Fibroblast of lung (primary cell): ENCODE measurements around the gene ATP11A. TPM values are rescaled to one million over a fixed set of nuclear protein-coding genes. Genes with fewer than 3 reads are reported as not detected.

Experiments used
- DNase-seq, 2 donors: peaks; one replicate each; pipeline versions ENCODE4 v3.0.0 to v3.0.0-alpha.2; 2010; ENCODE audit warnings: low read depth in 2 of 2
- H2AFZ ChIP-seq: 2 replicates; pipeline ENCODE4 v1.5.1; 2012; ENCODE audit warnings: low read length, control low read depth, inconsistent platforms
- H3K27ac ChIP-seq: 2 replicates; pipeline ENCODE4 v1.5.1; 2011; ENCODE audit warnings: low read length, control low read depth; ENCODE audit not compliant: insufficient read depth
- H3K27me3 ChIP-seq: 2 replicates; pipeline ENCODE4 v1.5.1; 2011; ENCODE audit warnings: mild to moderate bottlenecking, low read length; ENCODE audit not compliant: control insufficient read depth, insufficient read depth
- H3K36me3 ChIP-seq: 2 replicates; pipeline ENCODE4 v1.5.1; 2011; ENCODE audit warnings: low read length; ENCODE audit not compliant: control insufficient read depth, insufficient read depth
- H3K4me1 ChIP-seq: 2 replicates; pipeline ENCODE4 v1.5.1; 2011; ENCODE audit warnings: low read length; ENCODE audit not compliant: control insufficient read depth, insufficient read depth; ENCODE audit errors: extremely low read depth
- H3K4me2 ChIP-seq: 2 replicates; pipeline ENCODE4 v1.5.1; 2011; ENCODE audit warnings: low read length, control low read depth; ENCODE audit not compliant: insufficient read depth; ENCODE audit errors: extremely low read depth
- H3K4me3 ChIP-seq, 4 experiments: fragments of 200-600 bp in 1 of 4; sonication (generic) in 1 of 4; replicated peaks in 1 of 4; 2 replicates each; pipeline ENCODE4 v1.5.1; 2011 to 2016; ENCODE audit warnings: low read length in 4 of 4, low read depth in 3 of 4, mild to moderate bottlenecking in 3 of 4, control low read depth in 2 of 4, inconsistent platforms in 1 of 4, mixed read lengths in 1 of 4; ENCODE audit not compliant: insufficient read depth in 1 of 4; ENCODE audit errors: control extremely low read depth in 1 of 4
- H3K79me2 ChIP-seq: 2 replicates; pipeline ENCODE4 v1.5.1; 2012; ENCODE audit warnings: mild to moderate bottlenecking, low read length, inconsistent platforms; ENCODE audit not compliant: control insufficient read depth, insufficient read depth
- H3K9ac ChIP-seq: 2 replicates; pipeline ENCODE4 v1.5.1; 2011; ENCODE audit warnings: mild to moderate bottlenecking, low read length, control low read depth; ENCODE audit not compliant: insufficient read depth
- H3K9me3 ChIP-seq: 2 replicates; pipeline ENCODE4 v1.5.1; 2012; ENCODE audit warnings: low read depth, low read length; ENCODE audit not compliant: control insufficient read depth, insufficient read depth
- H4K20me1 ChIP-seq: 2 replicates; pipeline ENCODE4 v1.5.1; 2011; ENCODE audit warnings: low read length; ENCODE audit not compliant: control insufficient read depth, insufficient read depth; ENCODE audit errors: extremely low read depth
- CTCF ChIP-seq, 2 donors: IDR thresholded peaks in 1 of 2; conservative IDR thresholded peaks in 1 of 2; 1 replicate in 1 of 2; 2 replicates in 1 of 2; pipeline ENCODE4 v1.5.1; 2011 to 2012; ENCODE audit warnings: low read length in 2 of 2, control low read depth in 1 of 2, inconsistent platforms in 1 of 2, low read depth in 1 of 2, mild to moderate bottlenecking in 1 of 2
- EZH2 ChIP-seq: IDR thresholded peaks from 2 replicates; pipeline ENCODE4 v1.5.1; 2012; ENCODE audit warnings: low read length, control low read depth, mild to moderate bottlenecking; ENCODE audit errors: missing control alignments
- polyA plus RNA-seq, 2 donors: library from polyadenylated mRNA; depleted of rRNA in 1 of 2; stranded (reverse) in 1 of 2; unstranded in 1 of 2; fragments of >200 nt; gene quantifications; 2 replicates each; pipeline ENCODE4 v1.2.1, GENCODE V29; 2011 to 2012; ENCODE audit warnings: missing spikeins in 1 of 2
- total RNA-seq: library from RNA; depleted of rRNA; stranded (reverse); fragments of >200 nt; gene quantifications from 2 replicates; pipeline ENCODE4 v1.2.1, GENCODE V29; 2014

The ATP11A gene
- total and polyA plus RNA-seq, 2 donors (not counting 1 experiment from before 2014, with no cell fraction given), result 2.3 to 7.8 TPM

GRCh38 chr13:112808377-112809140 is 118.7 kb downstream of the ATP11A start:
- TF ChIP-seq CTCF (conservative IDR thresholded peaks at IDR 0.05 in 1 of 2, IDR thresholded peaks at IDR 0.05 in 1 of 2; ENCODE audit: low read depth in 1 of 2, low read length in 2 of 2) (no peak), EZH2 (no peak)
- Histone ChIP-seq H3K27ac (no peak overlapping the region), H4K20me1 (no peaks in the 10 kb centered on the region), H2AFZ (no peak overlapping the region), H3K4me1 (no peaks in the 10 kb centered on the region), H3K79me2 (no peaks in the 10 kb centered on the region), H3K4me2 (no peak overlapping the region), H3K4me3 (no peak overlapping the region), H3K27me3 (no peaks in the 10 kb centered on the region), H3K9me3 (no peaks in the 10 kb centered on the region), H3K9ac (no peak overlapping the region), H3K36me3 (peaks cover under 1% of the 10 kb centered on the region)
- DNase-seq, result no peak

- Histone ChIP-seq H3K27ac (no peak overlapping the region), H3K36me3 (peaks cover 1% of the 10 kb centered on the region), H3K4me2 (no peak overlapping the region), H4K20me1 (no peaks in the 10 kb centered on the region), H3K4me1 (no peaks in the 10 kb centered on the region), H2AFZ (no peak overlapping the region), H3K79me2 (no peaks in the 10 kb centered on the region), H3K9me3 (no peaks in the 10 kb centered on the region), H3K27me3 (no peaks in the 10 kb centered on the region), H3K9ac (no peak overlapping the region), H3K4me3 (no peak overlapping the region)
- TF ChIP-seq EZH2, result no peak
- TF ChIP-seq CTCF (conservative IDR thresholded peaks at IDR 0.05 in 1 of 2, IDR thresholded peaks at IDR 0.05 in 1 of 2; ENCODE audit: low read depth in 1 of 2, low read length in 2 of 2), result no peak
- no peak for DNase-seq
Measured at GRCh38 chr13:112809332-112810315, 119.8 kb downstream of the ATP11A start.

GRCh38 chr13:112810608-112811007 is 120.8 kb downstream of the ATP11A start:
- no peak for TF ChIP-seq CTCF (conservative IDR thresholded peaks at IDR 0.05 in 1 of 2, IDR thresholded peaks at IDR 0.05 in 1 of 2; ENCODE audit: low read depth in 1 of 2, low read length in 2 of 2)
- TF ChIP-seq EZH2, result no peak
- Histone ChIP-seq H3K9me3 (no peaks in the 10 kb centered on the region), H3K4me2 (no peak overlapping the region), H3K4me3 (no peak overlapping the region), H3K36me3 (peaks cover 1% of the 10 kb centered on the region), H3K4me1 (no peaks in the 10 kb centered on the region), H3K27me3 (no peaks in the 10 kb centered on the region), H4K20me1 (no peaks in the 10 kb centered on the region), H3K9ac (no peak overlapping the region), H3K27ac (no peak overlapping the region), H3K79me2 (no peaks in the 10 kb centered on the region), H2AFZ (no peak overlapping the region)
- DNase-seq, result no peak
